Parathyroid adenoma (tissue), 2 donors: Measurements from ENCODE around the gene SLC2A8.

ENCODE experiments used
- H2AFZ ChIP-seq: fragments of 300-600 bp; sonication (generic); one replicate; pipeline ENCODE4 v1.7.0; 2017; ENCODE audit warnings: antibody characterized with exemption, mild to moderate bottlenecking
- H3K27ac ChIP-seq: fragments of 300-600 bp; sonication (generic); one replicate; pipeline ENCODE4 v1.7.0; 2017
- H3K27me3 ChIP-seq: fragments of 300-600 bp; sonication (generic); one replicate; pipeline ENCODE4 v1.7.0; 2017; ENCODE audit warnings: low read length; ENCODE audit not compliant: control insufficient read depth, insufficient read depth
- H3K36me3 ChIP-seq: fragments of 300-600 bp; sonication (generic); one replicate; pipeline ENCODE4 v1.7.0; 2017; ENCODE audit warnings: low read length; ENCODE audit not compliant: control insufficient read depth, insufficient read depth
- H3K4me1 ChIP-seq: fragments of 300-600 bp; sonication (generic); one replicate; pipeline ENCODE4 v1.7.0; 2017; ENCODE audit warnings: control low read depth
- H3K4me2 ChIP-seq: fragments of 300-600 bp; sonication (generic); one replicate; pipeline ENCODE4 v1.7.0; 2017; ENCODE audit warnings: low read length
- H3K4me3 ChIP-seq: fragments of 300-600 bp; sonication (generic); one replicate; pipeline ENCODE4 v1.7.0; 2017; ENCODE audit warnings: low read depth, low read length
- H3K79me2 ChIP-seq: fragments of 300-600 bp; sonication (generic); one replicate; pipeline ENCODE4 v1.7.0; 2017; ENCODE audit warnings: control low read depth
- H3K9ac ChIP-seq: fragments of 300-600 bp; sonication (generic); one replicate; pipeline ENCODE4 v1.7.0; 2017; ENCODE audit warnings: mild to moderate bottlenecking
- H3K9me3 ChIP-seq: fragments of 300-600 bp; sonication (generic); one replicate; pipeline ENCODE4 v1.7.0; 2017; ENCODE audit warnings: low read length; ENCODE audit not compliant: control insufficient read depth
- TF ChIP-seq, protein P1 (sequence below): fragments of 300-600 bp; sonication (generic); IDR thresholded peaks from one replicate; pipeline ENCODE4 v1.7.0; 2017; ENCODE audit warnings: antibody characterized with exemption, mild to moderate bottlenecking
- donor health status: primary hyperparathyroidism.

SLC2A8 gene

DNA sequence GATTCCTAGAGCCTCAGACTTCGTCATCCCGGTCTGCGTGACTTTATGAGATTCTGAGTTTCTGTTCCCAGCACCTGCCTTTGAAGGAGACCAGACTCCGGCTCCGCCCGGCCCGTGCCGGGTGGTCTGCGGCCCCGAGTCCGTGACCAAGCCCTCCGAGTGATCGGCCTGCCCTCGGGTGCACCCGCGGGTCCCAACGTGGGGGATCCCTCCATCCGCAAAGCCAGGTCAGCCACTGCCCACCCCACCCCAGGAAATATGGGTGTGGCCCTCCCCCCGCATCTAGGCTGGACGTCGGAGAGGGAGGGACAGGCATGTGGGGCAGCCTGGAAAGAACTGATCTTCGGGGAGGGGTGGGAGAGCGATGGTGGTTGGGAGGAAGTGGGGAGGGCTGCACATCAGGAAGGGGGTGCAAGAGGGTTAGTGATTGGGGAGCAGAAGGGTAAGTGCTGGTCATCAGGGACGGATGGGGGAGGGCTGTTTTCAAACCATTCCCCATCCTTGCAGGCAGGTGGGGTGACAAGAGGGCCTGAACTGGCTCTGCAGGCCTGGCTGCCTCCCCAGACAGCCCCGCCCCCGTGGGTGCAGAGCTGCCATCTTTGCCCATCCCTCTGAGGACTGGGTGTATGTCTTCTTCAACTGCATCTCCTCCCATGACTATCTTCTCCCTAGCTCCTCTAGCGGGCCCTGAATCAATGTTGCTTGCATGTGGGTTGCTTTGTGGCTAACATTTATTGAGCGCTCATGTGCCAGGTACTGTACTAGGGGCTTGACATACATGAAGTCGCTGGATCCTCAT lies 55.1 kb downstream of the SLC2A8 start:
- Histone ChIP-seq H3K9ac (peak overlapping the region; percentile 53), H3K27me3 (no peaks in the 10 kb centered on the region), H2AFZ (peak overlapping the region; percentile 92), H3K79me2 (no peaks in the 10 kb centered on the region), H3K4me3 (peak overlapping the region; percentile 98), H3K9me3 (no peaks in the 10 kb centered on the region), H3K36me3 (no peaks in the 10 kb centered on the region), H3K4me2 (peak overlapping the region; percentile 82), H3K4me1 (no peaks in the 10 kb centered on the region), H3K27ac (peak overlapping the region; percentile 77)
- TF ChIP-seq, protein P1, sequence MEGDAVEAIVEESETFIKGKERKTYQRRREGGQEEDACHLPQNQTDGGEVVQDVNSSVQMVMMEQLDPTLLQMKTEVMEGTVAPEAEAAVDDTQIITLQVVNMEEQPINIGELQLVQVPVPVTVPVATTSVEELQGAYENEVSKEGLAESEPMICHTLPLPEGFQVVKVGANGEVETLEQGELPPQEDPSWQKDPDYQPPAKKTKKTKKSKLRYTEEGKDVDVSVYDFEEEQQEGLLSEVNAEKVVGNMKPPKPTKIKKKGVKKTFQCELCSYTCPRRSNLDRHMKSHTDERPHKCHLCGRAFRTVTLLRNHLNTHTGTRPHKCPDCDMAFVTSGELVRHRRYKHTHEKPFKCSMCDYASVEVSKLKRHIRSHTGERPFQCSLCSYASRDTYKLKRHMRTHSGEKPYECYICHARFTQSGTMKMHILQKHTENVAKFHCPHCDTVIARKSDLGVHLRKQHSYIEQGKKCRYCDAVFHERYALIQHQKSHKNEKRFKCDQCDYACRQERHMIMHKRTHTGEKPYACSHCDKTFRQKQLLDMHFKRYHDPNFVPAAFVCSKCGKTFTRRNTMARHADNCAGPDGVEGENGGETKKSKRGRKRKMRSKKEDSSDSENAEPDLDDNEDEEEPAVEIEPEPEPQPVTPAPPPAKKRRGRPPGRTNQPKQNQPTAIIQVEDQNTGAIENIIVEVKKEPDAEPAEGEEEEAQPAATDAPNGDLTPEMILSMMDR: no peak

DNA sequence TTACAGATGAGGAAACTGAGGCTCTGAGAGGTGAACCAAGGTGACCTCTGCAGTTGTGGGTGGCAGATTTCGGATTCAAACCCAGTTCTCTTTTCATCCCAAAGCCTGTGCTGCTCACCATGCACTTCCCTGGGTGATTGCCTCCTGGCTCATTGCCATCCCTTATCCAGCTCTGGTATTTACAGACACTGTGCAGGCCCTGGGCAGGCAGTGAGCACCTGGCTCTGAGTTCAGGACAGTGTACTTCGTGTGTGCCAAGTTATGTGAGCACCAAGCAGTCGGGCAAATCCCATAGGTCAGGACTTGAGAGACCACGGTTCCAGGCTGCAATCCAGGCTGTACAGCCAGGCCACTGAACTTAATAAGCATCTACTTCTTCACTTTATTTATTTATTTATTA lies 55.7 kb downstream of the SLC2A8 start:
- no peak overlapping the region for H3K9ac ChIP-seq

DNA sequence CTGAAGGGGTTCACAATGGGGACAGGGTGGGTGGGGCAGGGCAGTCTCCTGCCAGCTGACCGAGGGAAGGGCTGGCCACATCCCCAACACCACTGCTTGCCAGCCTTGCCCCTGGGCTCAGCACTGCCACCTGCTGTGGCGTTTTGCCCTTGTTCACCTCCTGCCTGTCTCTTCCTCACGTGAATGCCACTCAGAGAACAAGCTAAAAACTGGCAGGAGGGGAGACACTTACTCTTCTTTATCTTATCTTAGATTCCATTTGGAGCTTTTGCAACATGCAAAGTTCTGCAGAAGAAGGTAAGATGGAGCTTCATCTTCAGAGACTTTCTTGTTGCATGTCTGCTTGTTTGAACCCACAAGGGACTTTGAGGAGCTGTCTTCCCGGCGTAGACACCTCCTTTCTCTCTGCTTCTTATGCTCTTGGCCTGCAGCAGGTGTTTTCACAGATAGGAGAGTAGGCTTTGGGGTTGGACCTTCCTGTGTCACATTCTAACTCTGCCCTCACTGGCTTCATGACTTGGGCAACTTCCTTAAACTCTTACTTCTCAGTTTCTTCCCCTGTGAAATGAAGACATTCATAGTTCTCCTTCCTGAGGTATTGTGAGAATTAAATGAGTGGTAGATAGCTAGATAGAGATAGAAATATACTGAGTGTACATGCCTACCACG lies 58.5 kb downstream of the SLC2A8 start:
- TF ChIP-seq, protein P1: peak; percentile 9
- H3K4me1 ChIP-seq: no peaks in the 10 kb centered on the region
- no peaks in the 10 kb centered on the region for H3K9me3 ChIP-seq
- no peaks in the 10 kb centered on the region for H3K27me3 ChIP-seq
- H3K27ac ChIP-seq: no peak overlapping the region
- no peak overlapping the region for H3K9ac ChIP-seq
- H3K4me2 ChIP-seq: no peak overlapping the region
- no peak overlapping the region for H3K4me3 ChIP-seq
- no peak overlapping the region for H2AFZ ChIP-seq
- no peaks in the 10 kb centered on the region for H3K79me2 ChIP-seq
- no peaks in the 10 kb centered on the region for H3K36me3 ChIP-seq

More for the DNA sequence above, 55.7 kb downstream of the SLC2A8 start:
- Histone ChIP-seq H3K27ac (no peak overlapping the region), H3K36me3 (no peaks in the 10 kb centered on the region), H3K4me3 (no peak overlapping the region), H3K27me3 (no peaks in the 10 kb centered on the region), H3K9me3 (no peaks in the 10 kb centered on the region), H3K4me2 (no peak overlapping the region), H3K4me1 (no peaks in the 10 kb centered on the region), H3K79me2 (no peaks in the 10 kb centered on the region), H2AFZ (no peak overlapping the region)
- TF ChIP-seq, protein P1: no peak

DNA sequence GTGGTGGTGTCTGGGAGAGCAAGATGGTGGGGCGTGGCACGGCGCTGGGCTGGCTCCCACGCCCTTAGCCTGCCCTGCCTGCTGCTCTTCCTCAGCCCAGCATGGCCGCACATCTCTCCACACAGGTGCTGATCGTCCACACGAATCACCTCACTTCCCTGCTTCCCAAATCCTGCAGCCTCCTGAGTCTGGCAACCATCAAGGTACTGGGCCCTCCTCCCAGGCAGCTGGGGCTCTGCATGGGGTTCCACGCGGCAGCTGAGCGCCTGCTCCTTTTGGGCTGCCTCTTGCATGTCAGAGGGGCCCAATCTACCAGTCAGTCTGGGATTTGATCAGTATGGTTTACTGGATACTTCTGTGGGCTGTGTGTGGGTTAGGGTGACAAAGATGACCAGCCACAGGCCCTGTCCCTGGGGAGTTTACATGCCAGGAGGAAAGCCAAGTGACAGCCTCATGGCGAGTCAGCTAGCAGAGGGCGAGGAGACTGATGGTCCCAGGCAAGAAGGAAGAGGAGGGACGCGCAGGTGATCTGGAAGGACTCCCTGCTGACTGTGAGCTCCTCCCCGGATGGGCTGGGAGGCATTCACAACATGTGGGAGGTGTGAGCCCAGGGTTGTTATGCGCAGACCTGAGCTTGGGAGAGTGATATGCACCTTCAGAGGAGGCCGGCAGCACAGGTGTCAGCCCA lies 60.4 kb downstream of the SLC2A8 start:
- TF ChIP-seq, protein P1: no peak
- H3K9ac ChIP-seq: no peak overlapping the region
- no peaks in the 10 kb centered on the region for H3K79me2 ChIP-seq
- H3K27me3 ChIP-seq: no peaks in the 10 kb centered on the region
- no peak overlapping the region for H2AFZ ChIP-seq
- no peak overlapping the region for H3K4me2 ChIP-seq
- no peaks in the 10 kb centered on the region for H3K9me3 ChIP-seq
- H3K4me3 ChIP-seq: no peak overlapping the region
- H3K27ac ChIP-seq: no peak overlapping the region
- no peaks in the 10 kb centered on the region for H3K4me1 ChIP-seq
- H3K36me3 ChIP-seq: no peaks in the 10 kb centered on the region
